DMS79 (cell line): ENCODE measurements around the gene EPHB2.

Source experiments
- DNase-seq: peaks from one replicate; lab custom pipeline; 2025; lab: John Stamatoyannopoulos, UW

EPHB2 gene

DNA sequence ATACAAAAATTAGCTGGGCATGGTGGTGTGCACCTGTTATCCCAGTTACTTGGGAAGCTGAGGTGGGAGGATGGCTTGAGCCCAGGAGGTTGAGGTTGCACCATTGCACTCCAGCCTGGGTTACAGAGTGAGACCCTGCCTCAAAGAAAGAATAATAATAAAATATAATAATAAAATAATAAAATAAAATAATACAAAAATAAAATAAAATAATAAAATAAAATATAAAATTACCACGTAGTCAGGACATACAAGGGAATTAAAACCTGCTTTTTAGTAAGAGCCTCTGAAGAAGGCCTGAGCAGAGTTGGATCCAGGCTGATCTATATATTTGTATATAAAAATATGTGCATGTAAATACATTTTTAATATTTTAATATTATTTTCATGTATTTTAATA is 41.7 kb downstream of the EPHB2 start:
- DNase-seq, result no peak

- DNase-seq, result no peak
Observed at GRCh38 chr1:22753481-22753971, 42.9 kb downstream of the EPHB2 start.

DNA sequence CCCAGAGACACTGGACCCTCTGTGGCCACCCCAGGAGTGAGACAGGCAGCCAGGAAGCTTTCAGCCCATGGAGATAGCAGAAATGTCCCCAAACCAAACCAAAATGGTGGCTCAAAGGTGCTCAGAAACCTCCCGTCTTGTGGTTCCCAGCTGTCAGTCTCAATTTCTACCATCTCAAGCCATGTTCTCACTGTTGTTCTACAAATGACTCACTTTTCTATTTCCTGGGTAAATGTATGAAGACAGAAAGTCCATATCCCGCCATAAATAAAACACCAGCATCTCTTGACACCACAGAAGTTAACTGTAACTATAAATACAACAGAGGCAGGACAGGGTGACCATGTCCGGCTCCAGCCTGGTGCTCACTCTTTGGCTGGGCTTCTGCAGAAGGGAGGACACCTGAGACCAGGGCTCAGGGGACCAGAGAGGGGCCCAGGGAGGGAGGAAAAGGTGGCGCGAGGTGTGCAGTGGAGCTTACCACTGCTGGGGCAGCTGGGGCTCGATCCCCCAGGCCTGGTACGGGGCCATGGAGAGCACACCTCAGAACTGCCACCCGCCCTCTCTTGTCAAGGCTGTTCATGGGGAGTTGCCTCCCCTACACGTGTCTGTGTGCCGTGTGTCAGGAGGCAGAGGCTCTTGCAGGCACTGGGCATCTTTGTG is 43.6 kb downstream of the EPHB2 start:
- no peak for DNase-seq

GRCh38 chr1:22754824-22755223 is 44.2 kb downstream of the EPHB2 start:
- no peak for DNase-seq

DNA sequence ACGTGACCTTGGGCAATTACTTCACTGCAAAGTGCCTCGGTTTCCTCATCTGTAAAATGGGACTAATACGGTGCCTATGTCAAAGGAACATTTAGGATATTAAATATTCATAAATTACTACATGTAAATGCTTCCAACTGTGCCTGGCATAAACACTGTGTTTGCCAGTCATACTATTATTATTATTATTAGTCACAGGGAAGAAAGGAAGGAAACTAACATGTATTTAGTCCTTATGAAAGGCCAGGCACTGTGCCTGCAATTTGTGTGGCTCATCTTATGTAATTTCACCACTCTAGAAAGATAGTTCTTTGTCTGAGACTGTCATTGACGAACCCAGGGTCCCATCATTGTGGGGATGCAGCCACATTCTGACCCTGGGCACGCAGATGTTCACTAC is 45.0 kb downstream of the EPHB2 start:
- DNase-seq, result no peak

DNA sequence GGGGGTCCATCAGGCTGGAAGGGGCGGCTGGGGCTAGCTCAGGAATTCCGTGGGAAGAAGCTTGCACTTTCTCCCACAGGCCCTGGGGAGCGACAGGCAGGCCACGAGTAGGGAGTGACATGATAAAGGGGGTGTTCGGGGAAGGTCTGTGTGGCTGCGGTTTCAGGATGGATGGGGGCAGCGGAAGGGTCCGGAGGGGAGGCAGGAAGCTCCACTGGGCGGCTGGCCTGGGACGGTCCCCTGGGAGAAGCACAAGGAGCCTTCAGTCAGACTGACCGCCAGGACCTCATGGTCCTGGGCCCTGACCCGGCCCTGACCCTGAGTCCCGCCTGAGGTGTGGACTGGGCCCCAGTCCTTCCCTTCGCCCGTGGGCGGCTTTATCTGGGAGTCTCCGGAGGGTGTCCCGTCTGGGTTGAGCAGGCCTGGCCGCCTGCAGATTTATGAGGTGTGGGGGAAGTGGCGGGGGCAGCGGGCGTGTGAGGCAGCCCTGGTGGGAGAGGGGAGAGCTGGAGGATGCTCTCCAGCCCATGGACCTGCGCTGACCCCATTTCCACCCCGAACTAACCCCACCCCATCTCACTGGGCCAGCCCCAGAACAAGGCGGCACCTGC is 45.6 kb downstream of the EPHB2 start:
- no peak for DNase-seq

DNA sequence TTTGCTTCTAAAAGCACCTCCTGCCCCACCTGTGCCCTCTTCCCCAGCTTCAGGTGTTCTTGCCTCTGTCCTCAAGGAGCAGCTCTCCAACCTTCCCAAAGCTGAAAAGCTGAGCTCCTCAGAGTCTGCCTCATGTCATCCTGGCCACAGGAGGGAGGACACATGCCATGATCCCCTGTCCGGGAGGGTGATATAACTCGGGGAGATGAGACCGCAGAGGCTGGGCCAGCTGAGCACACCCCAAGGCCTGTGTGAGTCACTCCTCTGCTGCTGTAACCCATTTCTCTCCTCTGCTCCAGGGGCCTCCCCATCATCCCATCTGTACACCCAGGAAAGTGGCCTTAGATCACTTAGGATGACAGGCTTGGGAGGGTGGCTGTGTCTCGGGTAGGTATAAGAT is 49.8 kb downstream of the EPHB2 start:
- no peak for DNase-seq

GRCh38 chr1:22761101-22761500 is 50.5 kb downstream of the EPHB2 start:
- DNase-seq, result no peak

DNA sequence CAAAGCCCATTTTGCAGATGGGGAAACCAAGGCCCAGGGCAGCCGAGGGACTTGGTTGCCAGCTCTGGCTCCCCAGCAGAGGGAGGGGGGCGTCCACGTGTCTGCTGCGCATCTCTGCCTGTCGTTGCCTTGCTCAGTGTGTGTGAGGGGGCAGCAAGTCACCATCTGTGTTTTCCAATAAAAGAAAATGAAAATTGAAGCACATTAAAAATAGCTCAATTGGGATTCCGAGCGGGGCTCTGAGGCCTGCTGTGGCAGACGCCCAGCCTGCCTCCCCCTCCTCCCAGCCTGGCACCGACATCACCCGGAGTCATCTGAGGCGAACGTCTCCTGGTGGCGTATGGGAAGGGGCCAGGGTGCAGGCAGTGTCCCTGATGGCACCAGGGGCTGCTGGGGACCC is 51.2 kb downstream of the EPHB2 start:
- no peak for DNase-seq

DNA sequence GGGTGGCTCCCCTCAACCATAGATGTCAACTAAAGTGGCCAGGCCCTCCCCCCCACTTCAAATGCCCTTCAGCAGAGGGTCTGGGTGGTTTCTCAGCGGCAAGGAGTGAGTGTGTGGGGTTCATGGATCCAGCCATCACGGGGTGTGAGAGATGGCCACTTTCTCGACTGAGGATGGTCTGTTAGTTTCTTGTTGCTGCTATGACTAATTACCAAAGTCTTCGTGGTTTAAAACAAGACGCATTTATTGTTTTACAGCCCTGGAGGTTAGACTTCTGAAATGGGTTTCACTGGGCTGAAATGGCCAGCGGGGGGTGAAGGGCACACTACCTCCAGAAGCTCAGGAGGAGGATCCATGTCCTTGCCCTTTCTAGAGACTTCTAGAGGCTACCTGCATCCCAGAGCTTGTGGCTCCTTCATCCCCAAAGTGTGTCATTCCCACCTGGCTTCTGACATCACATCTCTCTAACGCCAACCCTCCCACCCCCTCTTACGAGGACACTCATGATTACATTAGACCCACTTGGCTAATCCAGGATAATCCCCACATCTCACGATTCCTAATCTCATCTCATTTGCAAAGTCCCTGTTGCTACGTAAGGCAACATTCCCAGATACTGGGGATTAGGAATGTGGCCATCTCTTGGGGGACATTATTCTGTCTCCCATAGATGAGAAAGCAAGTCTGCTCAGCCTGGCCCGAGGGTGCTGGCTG is 53.0 kb downstream of the EPHB2 start:
- no peak for DNase-seq

DNA sequence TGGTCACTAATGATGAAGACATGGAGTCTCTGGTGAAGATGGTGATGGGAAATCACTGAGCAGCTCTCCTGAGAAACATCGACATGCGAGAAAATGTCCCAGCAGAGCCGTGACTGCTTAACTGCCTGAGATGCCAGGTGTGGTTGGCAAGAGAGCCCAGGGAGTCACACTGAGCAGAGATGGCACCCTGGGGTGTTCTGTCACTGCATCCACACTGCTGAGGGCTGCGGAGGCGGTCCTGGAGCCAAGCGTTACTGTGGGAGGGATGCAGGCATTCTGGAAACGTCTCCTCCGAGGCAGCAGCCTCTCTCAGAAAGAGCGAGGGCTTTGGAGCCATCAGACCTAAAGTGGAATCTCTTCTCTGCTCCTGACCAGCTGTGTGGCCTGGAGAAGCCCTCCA is 57.2 kb downstream of the EPHB2 start:
- DNase-seq, result no peak

- no peak for DNase-seq
Observed at GRCh38 chr1:22769932-22770331, 59.3 kb downstream of the EPHB2 start.

- DNase-seq, result no peak
Observed at GRCh38 chr1:22772014-22772413, 61.4 kb downstream of the EPHB2 start.

GRCh38 chr1:22773981-22774832 is 63.6 kb downstream of the EPHB2 start:
- peak; percentile 63 for DNase-seq

GRCh38 chr1:22774833-22775182 is 64.2 kb downstream of the EPHB2 start:
- DNase-seq, result no peak

DNA sequence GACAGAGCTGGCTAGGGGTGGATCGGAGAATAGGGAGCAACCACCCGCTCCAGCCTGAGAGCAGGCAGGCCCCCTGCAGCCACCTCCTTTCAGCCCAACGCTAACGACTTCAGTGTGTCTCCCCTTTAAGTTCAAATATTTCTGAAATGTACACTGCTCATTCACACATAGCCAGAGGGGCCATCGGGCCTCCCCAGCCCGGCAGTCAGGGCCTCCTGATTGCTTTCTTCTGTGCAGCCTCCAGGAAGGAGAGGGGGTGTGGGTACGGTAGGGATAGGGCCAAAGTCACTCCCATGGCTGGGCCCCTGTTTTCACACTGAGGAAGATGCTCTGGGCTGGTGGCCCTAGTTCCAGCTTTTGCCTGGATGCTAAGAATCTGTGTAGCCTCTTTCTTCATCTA is 64.8 kb downstream of the EPHB2 start:
- no peak for DNase-seq

DNA sequence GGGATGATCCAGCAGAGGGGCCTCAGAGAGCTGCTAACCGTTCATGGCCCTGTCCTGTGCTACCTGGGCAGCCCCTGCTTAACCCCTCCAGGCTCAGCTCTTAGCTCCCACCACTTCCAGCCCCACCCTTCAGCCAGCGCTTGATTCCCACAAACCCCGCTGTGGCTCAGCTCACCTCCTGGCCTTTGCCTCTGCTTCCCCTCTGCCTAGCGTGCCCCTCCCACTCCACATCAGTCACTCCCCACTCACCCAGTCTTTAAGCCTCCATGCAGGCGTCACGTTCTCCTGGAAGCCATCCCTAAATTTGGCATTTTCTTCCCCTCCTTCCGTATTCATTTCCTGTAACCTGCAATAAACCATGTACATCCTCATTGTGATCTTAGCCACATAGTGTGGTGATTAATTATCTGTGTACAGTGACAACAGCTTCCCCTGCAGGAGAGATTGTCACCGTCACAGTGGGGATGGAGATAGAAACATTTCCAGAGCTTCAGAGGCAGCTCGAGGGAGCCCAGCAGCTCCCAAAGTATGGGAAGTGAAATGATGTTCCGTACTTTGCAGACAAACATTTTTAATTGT is 65.5 kb downstream of the EPHB2 start:
- no peak for DNase-seq

GRCh38 chr1:22777388-22778057 is 66.9 kb downstream of the EPHB2 start:
- DNase-seq, result no peak

GRCh38 chr1:22778408-22778807 is 67.8 kb downstream of the EPHB2 start:
- no peak for DNase-seq

DNA sequence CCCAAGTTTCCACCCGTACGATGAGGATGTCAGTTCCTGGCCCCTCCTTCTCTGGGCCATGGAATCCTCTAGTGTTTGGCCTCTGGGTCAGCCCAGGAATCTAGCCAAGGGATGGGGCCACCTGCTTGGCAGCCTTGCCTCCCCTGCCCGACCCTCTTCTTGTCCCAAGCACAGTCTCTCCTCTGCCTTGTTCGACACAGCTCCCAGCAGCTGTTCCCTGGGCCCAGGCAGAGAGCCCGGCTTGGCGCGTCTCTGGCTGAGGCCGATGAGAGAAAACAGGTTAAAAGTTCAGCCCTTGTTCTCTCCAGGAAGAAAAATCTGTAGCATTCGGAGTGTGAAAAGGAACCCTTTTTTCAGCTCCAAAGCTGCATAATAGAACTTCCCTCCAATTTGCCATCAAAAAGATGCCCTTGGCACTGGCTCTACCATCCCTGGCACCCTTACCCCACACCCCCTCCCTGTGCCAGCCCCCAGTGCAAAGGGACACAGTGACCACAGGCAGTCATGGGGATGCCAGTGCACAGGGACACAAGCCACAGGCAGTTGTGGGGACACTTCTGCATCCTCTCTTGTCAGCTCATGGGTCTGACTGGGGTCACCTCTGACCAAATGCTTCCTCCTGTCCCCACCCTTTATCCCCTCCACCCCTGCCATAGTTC is 68.4 kb downstream of the EPHB2 start:
- no peak for DNase-seq

GRCh38 chr1:22780696-22781095 is 70.1 kb downstream of the EPHB2 start:
- DNase-seq, result no peak
